Stimulated activated CD4-positive, alpha-beta T cell treated with anti-CD3 and anti-CD28 coated beads, Interleukin-1b, Interleukin-23, amount 100 ng/mL, for 48 hours (primary cell): ENCODE data around the gene RPL18.
"Not testable (repeated sequence)": the region's sequence is repeated elsewhere in the genome, so short reads cannot be mapped to it uniquely, and the experiment has no call there.

Experiments
- DNase-seq: peaks from one replicate; pipeline ENCODE4 v3.0.0-alpha.2; 2020

Gene RPL18

GRCh38 chr19:48644355-48644754 lies 25.4 kb upstream of the RPL18 start:
- no peak for DNase-seq

GRCh38 chr19:48642862-48643261 lies 23.9 kb upstream of the RPL18 start:
- DNase-seq = no peak

- no peak for DNase-seq
Observed at GRCh38 chr19:48641850-48642249, 22.9 kb upstream of the RPL18 start.

GRCh38 chr19:48639483-48640375 lies 20.8 kb upstream of the RPL18 start:
- DNase-seq = no peak

- no peak for DNase-seq
Observed at GRCh38 chr19:48638831-48639381, 19.9 kb upstream of the RPL18 start.

GRCh38 chr19:48637948-48638830 lies 19.2 kb upstream of the RPL18 start:
- DNase-seq = peak; percentile 85

GRCh38 chr19:48637449-48637947 lies 18.5 kb upstream of the RPL18 start:
- DNase-seq = peak; percentile 99

GRCh38 chr19:48636859-48637448 lies 18.0 kb upstream of the RPL18 start, which contains the start of gene DBP:
Gene DBP (minus strand): TSS chr19:48637379. CDS start chr19:48636994, 385 bp downstream.
- DNase-seq = no peak

GRCh38 chr19:48635966-48636858 lies 17.2 kb upstream of the RPL18 start:
- no peak for DNase-seq

- DNase-seq = peak; percentile 72
Observed at GRCh38 chr19:48635263-48635965, 16.4 kb upstream of the RPL18 start.

- peak; percentile 95 for DNase-seq
Observed at GRCh38 chr19:48634424-48635262, 15.7 kb upstream of the RPL18 start.

- no peak for DNase-seq
Observed at GRCh38 chr19:48634036-48634342, 15.0 kb upstream of the RPL18 start.

GRCh38 chr19:48633148-48634035 lies 14.4 kb upstream of the RPL18 start:
- no peak for DNase-seq

GRCh38 chr19:48632692-48633147 lies 13.7 kb upstream of the RPL18 start:
- DNase-seq = no peak

GRCh38 chr19:48632286-48632685 lies 13.3 kb upstream of the RPL18 start:
- DNase-seq = not testable (repeated sequence)

- DNase-seq = no peak
Observed at GRCh38 chr19:48631225-48631624, 12.2 kb upstream of the RPL18 start.

GRCh38 chr19:48630296-48631063 lies 11.5 kb upstream of the RPL18 start:
- no peak for DNase-seq
